GM19467 (cell line): Measurements from ENCODE around the gene WDR90.
"Not testable (repeated sequence)": the region's sequence is repeated elsewhere in the genome, so short reads cannot be mapped to it uniquely, and the experiment has no call there.

Source experiments
- ATAC-seq: cut with Tn5 transposase; IDR thresholded peaks from one replicate; pipeline ENCODE4 v1.9.1; 2021; ENCODE audit warnings: mild to moderate bottlenecking, moderate library complexity; ENCODE audit not compliant: unreplicated experiment

The WDR90 gene

DNA sequence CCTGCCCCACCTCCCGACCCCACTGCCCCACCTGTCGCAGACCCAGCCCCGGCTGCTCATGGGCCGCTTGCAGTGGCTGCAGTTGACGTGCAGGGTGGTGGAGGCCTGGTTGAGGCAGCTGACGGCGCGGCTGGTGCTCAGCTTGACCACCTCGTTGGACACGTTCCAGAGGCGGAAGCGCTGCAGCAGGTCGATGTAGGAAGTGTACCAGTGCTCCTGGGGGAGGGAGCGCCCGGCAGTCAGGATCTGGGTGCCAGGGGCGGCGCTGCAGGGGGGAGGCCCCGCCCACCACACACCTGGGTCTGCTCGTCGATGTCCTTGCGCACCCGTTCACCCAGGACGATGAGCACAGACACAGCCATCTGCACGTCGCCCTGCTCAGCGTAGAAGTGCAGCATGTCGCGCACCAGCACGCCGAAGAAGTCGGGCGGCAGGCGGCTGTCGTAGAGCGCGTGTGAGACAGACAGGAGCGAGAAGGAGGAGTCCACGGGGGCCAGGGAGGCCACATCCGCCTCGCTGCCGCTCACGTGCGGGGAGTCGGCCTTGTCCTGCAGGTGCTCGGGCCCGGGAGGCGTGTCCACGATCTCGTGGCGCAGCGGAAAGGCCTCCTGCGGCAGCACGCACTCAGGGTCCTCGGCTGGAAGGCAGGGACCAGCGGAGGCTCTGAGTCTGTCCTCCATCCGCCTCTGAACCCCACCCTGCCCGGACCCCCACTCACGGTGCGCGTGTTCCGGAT, 36.0 kb downstream of the WDR90 start:
- ATAC-seq: no peak

DNA sequence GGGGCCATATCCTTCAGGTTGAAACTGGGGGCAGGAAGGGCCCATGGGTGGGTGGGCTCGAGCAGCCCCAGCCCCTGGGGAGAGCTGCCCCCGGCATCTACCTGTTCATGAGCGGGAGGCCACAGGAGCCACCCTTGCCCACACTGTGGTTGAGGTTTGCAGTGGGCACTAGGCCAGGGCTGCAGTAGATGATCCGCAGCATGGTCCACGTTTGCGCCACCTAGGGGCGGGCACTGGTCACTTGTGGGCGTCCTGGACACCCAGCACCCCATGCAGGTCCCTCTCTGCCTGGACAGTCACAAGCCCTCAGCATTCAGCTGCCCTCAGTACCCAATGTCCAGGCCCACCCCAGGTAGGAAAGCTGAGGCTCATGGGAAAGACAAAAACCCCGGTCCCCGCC, 36.8 kb downstream of the WDR90 start:
- no peak for ATAC-seq

GRCh38 chr16:686459-687260, 37.5 kb downstream of the WDR90 start:
- ATAC-seq: no peak

DNA sequence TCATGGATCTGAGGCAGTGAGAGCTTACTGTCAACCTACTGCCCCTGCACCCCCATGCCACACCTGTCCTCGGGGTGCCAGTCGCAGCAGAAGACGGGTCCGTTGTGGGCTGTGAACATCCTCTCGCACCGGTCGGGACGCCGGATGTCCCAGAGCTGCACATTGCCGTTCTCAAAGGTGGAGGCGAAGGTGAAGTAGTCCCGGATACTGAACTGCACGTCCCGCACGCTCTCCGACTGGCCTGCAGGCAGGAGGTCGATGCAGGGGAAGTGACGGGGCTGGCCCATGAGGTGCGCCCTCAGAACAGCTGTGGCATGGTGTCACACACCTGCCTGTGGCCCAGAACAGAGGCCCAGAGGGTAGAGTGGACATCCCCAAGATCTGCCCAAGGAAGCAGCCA, 38.3 kb downstream of the WDR90 start:
- no peak for ATAC-seq

GRCh38 chr16:689175-689897, 40.2 kb downstream of the WDR90 start:
- ATAC-seq: no peak

- ATAC-seq: not testable (repeated sequence)
These were observed 42.1 kb downstream of the WDR90 start for GRCh38 chr16:691242-691641.

- ATAC-seq: no peak
These were observed 43.4 kb downstream of the WDR90 start for GRCh38 chr16:692356-693108.

- ATAC-seq: no peak
These were observed 44.2 kb downstream of the WDR90 start for GRCh38 chr16:693364-693763.

- no peak for ATAC-seq
These were observed 44.6 kb downstream of the WDR90 start for GRCh38 chr16:693766-694165.

DNA sequence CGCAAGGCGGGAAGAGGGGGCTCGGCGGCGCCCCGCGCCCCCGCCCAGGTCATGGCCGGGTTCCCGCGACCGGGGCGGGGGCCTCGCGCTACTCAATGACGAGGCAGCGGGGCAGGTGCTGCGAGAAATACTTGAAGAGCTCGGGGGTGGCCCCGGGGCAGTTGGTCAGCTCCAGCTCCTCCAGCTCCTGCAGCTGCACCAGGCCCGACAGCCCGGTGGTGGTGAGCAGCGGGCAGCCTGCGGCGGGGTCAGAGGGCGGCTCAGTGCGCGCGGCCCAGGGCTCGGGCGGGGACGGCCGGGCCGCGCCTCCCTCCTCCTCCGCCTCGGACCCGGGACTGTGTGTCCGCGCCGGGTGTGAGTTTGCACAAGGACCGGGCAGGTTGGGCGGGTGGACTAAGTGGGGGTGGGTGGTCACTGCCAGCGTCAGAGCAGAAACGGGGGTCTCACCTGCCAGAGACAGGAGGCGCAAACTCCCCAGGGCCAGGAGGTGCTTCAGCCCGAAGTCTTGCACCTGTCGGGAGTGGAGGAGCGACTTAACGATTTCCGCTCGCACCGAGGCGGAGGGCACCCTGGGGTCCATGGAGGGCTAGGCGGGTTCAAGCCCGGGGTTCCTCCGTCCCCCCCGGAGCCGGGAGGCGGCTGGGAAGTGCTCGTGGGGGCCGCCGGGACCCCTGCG, 45.2 kb downstream of the WDR90 start:
- ATAC-seq: no peak

DNA sequence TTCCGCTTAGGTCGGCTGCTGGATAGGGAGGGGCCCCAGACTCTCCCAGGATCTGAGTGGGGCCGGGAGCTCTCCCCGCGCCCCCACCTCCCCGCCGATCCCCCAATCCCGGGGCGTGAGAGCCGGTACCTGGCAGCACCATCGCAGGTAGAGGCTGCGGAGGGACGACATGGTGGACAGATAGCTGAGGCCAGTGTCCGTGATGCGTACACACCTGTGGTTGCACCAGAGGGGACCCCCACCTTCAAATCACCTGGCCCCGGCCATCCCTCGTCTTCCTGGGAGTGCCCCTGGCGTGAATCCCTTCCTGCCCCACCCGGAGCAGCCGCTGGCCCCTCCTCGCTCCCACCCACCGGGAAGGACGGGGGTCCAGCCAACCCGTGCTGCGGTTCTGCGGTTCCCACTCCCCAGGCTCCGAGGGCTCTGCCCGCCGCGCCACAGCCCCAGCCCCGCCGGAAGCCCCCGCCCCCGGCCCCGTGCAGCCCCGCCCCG, 45.7 kb downstream of the WDR90 start:
- ATAC-seq: no peak

DNA sequence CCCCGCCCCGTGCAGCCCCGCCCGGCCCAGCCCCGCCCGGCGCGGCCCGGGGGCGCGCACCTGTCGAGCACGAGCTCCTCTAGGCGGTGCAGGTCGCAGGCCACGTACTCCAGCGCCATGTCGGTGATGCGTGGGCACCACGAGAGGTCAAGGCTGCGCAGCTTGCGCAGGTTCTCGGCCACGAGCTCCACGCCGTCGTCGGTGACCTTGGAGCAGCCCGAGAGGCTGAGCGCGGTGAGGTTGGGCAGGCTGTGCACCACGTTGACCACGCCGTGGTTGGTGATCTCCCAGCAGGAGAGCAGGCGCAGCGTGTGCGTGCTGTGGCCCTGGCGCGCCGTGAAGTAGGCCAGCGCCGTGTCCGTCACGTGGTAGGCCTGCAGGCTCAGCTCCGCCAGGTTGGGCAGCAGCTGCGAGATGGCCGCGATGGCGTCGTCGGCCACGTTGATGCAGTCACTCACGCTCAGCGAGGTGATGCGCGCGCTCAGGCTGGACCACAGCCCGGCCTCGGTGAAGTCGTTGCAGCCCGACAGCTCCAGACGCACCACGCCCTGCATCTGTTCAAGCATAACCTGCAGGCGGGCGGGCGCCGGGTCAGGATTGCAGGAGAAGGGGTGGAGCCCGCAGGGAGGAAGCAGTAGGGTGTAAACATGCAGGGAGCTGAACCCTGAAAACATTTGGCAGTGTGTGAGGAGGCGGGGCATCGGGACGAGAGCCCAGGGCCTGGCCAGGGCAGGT, 46.4 kb downstream of the WDR90 start:
- ATAC-seq: no peak

- ATAC-seq: no peak
These were observed 49.9 kb downstream of the WDR90 start for GRCh38 chr16:698911-699671.

DNA sequence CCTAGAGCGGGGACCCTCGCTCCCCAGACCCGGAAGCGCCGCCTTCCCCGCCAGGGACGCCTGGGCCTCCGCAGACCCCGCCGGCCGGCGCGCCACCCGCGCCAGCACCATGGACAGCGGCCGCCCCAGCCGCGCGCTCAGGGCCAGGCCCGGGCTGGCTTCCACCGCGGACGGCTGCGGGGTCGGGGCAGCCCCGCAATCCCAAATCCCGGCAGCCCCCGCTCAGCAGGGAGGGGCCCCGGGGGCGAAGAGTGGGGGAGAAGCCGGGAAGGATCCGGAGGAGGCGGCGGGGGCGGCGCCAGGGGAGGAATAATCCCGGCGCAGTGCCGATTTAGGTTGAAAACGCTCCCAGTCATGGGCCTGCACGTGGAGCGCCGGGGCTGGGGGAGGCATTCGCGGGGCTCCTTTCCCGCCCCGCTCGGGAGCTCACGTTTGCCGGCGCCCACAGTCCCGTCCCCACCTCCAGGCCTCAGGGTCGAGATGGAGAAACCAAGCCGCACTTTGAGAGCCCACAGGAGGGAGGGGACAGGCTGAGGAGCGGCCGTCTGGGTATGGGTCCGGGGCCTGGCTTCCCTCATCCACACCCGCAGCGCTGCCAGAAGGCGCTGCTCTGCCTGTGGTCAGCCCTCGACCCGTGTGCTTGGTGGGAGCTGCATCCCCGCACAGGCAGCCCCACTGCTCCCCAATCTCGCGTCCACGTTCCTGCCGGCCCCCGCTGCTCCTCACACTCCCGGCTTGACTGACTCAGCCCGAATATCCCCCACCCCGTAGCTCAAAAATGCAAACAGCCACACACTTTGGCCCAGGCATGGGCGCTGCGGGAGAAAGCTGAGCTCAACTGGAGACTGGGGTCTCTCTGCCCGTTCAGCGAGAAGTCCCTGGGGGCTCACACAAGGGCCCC, 51.8 kb downstream of the WDR90 start:
- ATAC-seq: no peak

GRCh38 chr16:702341-702740, 53.2 kb downstream of the WDR90 start:
- no peak for ATAC-seq

GRCh38 chr16:703406-703805, 54.2 kb downstream of the WDR90 start:
- ATAC-seq: no peak

- ATAC-seq: no peak
These were observed 54.9 kb downstream of the WDR90 start for GRCh38 chr16:704047-704446.
